HEK293 (cell line): ENCODE results near the gene PI4KA.
"Not testable (repeated sequence)": the region's sequence is repeated elsewhere in the genome, so short reads cannot be mapped to it uniquely, and the experiment has no call there.

Source experiments
- ZNF354C ChIP-seq: fragments of 450-650 bp; formaldehyde crosslinking; IDR thresholded peaks from 2 replicates; pipeline ENCODE4 v1.5.1; 2016; ENCODE audit warnings: missing biosample characterization, missing genetic modification characterization, low read depth, borderline replicate concordance
- ZNF623 ChIP-seq: fragments of 450-650 bp; formaldehyde crosslinking; IDR thresholded peaks from 2 replicates; pipeline ENCODE4 v1.5.1; 2016; ENCODE audit warnings: missing biosample characterization, missing genetic modification characterization
- ZNF670 ChIP-seq: fragments of 450-650 bp; formaldehyde crosslinking; IDR thresholded peaks from 2 replicates; pipeline ENCODE4 v1.5.1; 2016; ENCODE audit warnings: missing biosample characterization, missing genetic modification characterization, low read depth
- ZNF768 ChIP-seq: fragments of 450-650 bp; formaldehyde crosslinking; IDR thresholded peaks from 2 replicates; pipeline ENCODE4 v1.5.1; 2018; ENCODE audit warnings: missing biosample characterization, mild to moderate bottlenecking, missing genetic modification characterization
- TF ChIP-seq, protein P1 (sequence below): fragments of 450-650 bp; formaldehyde crosslinking; IDR thresholded peaks from 2 replicates; pipeline ENCODE4 v1.5.1; 2016; ENCODE audit warnings: missing biosample characterization, missing genetic modification characterization
- TF ChIP-seq, protein P2 (sequence below): fragments of 450-650 bp; formaldehyde crosslinking; IDR thresholded peaks from 2 replicates; pipeline ENCODE4 v1.5.1; 2016; ENCODE audit warnings: missing biosample characterization, missing genetic modification characterization
- TF ChIP-seq, protein P3 (sequence below): fragments of 450-650 bp; formaldehyde crosslinking; IDR thresholded peaks from 2 replicates; pipeline ENCODE4 v1.5.1; 2016; ENCODE audit warnings: missing biosample characterization, missing genetic modification characterization, low read depth

DNA sequence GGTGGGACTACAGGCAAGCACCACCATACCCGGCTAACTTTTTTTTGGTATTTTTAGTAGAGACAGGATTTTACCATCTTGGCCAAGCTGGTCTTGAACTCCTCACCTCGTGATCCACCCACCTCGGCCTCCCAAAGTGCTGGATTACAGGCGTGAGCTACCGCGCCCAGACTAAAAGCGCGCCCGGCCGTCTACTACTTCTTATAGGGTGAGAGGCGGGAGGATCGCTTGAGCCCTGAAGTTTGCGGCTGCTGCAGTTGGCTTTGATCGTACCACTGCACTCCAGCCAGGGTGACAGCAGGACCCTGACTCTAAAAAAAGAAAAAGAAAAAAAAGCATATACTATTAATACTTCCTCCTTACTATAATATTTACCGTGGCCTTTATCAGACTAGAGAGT lies 158.3 kb downstream of the PI4KA start:
- not testable (repeated sequence) for TF ChIP-seq ZNF768 (tag by site-specific recombination); ZNF623 (tag by site-specific recombination); ZNF354C; ZNF670 (tag by site-specific recombination)
- TF ChIP-seq, protein P1, sequence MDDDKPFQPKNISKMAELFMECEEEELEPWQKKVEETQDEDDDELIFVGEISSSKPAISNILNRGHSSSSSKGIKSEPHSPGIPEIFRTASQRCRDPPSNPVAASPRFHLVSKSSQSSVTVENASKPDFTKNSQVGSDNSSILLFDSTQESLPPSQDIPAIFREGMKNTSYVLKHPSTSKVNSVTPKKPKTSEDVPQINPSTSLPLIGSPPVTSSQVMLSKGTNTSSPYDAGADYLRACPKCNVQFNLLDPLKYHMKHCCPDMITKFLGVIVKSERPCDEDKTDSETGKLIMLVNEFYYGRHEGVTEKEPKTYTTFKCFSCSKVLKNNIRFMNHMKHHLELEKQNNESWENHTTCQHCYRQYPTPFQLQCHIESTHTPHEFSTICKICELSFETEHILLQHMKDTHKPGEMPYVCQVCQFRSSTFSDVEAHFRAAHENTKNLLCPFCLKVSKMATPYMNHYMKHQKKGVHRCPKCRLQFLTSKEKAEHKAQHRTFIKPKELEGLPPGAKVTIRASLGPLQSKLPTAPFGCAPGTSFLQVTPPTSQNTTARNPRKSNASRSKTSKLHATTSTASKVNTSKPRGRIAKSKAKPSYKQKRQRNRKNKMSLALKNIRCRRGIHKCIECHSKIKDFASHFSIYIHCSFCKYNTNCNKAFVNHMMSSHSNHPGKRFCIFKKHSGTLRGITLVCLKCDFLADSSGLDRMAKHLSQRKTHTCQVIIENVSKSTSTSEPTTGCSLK (tag by site-specific recombination): not testable (repeated sequence)
- TF ChIP-seq, protein P2, sequence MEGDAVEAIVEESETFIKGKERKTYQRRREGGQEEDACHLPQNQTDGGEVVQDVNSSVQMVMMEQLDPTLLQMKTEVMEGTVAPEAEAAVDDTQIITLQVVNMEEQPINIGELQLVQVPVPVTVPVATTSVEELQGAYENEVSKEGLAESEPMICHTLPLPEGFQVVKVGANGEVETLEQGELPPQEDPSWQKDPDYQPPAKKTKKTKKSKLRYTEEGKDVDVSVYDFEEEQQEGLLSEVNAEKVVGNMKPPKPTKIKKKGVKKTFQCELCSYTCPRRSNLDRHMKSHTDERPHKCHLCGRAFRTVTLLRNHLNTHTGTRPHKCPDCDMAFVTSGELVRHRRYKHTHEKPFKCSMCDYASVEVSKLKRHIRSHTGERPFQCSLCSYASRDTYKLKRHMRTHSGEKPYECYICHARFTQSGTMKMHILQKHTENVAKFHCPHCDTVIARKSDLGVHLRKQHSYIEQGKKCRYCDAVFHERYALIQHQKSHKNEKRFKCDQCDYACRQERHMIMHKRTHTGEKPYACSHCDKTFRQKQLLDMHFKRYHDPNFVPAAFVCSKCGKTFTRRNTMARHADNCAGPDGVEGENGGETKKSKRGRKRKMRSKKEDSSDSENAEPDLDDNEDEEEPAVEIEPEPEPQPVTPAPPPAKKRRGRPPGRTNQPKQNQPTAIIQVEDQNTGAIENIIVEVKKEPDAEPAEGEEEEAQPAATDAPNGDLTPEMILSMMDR: not testable (repeated sequence)
- TF ChIP-seq, protein P3, sequence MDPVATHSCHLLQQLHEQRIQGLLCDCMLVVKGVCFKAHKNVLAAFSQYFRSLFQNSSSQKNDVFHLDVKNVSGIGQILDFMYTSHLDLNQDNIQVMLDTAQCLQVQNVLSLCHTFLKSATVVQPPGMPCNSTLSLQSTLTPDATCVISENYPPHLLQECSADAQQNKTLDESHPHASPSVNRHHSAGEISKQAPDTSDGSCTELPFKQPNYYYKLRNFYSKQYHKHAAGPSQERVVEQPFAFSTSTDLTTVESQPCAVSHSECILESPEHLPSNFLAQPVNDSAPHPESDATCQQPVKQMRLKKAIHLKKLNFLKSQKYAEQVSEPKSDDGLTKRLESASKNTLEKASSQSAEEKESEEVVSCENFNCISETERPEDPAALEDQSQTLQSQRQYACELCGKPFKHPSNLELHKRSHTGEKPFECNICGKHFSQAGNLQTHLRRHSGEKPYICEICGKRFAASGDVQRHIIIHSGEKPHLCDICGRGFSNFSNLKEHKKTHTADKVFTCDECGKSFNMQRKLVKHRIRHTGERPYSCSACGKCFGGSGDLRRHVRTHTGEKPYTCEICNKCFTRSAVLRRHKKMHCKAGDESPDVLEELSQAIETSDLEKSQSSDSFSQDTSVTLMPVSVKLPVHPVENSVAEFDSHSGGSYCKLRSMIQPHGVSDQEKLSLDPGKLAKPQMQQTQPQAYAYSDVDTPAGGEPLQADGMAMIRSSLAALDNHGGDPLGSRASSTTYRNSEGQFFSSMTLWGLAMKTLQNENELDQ (tag by site-specific recombination): not testable (repeated sequence)
